Esophagus squamous epithelium (tissue), 5 donors: ENCODE results near the gene KDM5C. TPM values are rescaled to one million over a fixed set of nuclear protein-coding genes. Genes with fewer than 3 reads are reported as not detected.

Experiments used
- DNase-seq: peaks from one replicate; lab custom pipeline; 2025; lab: John Stamatoyannopoulos, UW
- H3K27ac ChIP-seq, 4 donors: fragments of 200-600 bp; sonication (generic); one replicate each; pipeline ENCODE4 v1.5.1; 2016 to 2019; ENCODE audit warnings: mild to moderate bottlenecking in 1 of 4
- H3K27me3 ChIP-seq, 4 donors: fragments of 200-600 bp; sonication (generic); 1 replicate in 3 of 4; 2 replicates in 1 of 4; pipeline versions ENCODE4 v1.5.1 to v1.6.0; 2017 to 2021; ENCODE audit warnings: antibody characterized with exemption in 1 of 4
- H3K36me3 ChIP-seq, 3 donors: fragments of 200-600 bp; sonication (generic); one replicate each; pipeline ENCODE4 v1.5.1; 2016 to 2019
- H3K4me1 ChIP-seq, 3 donors: fragments of 200-600 bp; sonication (generic); one replicate each; pipeline ENCODE4 v1.5.1; 2017 to 2019
- H3K4me3 ChIP-seq, 4 donors: fragments of 200-600 bp; sonication (generic); 1 replicate in 3 of 4; 2 replicates in 1 of 4; pipeline ENCODE4 v1.5.1; 2016 to 2019; ENCODE audit warnings: mild to moderate bottlenecking in 2 of 4, moderate library complexity in 1 of 4
- H3K9me3 ChIP-seq, 3 donors: fragments of 200-600 bp; sonication (generic); one replicate each; pipeline ENCODE4 v1.5.1; 2016 to 2019
- POLR2A ChIP-seq, 4 donors: fragments of 450-650 bp; IDR thresholded peaks; one replicate each; pipeline ENCODE4 v1.6.1; 2017; ENCODE audit warnings: antibody characterized with exemption in 4 of 4, mild to moderate bottlenecking in 4 of 4, moderate library complexity in 3 of 4
- whole genome bisulfite sequencing, 2 donors: methylation state at CpG; one replicate each; pipeline ENCODE4 v1.1.5; 2018; 5-methylcytosine and 5-hydroxymethylcytosine counted together
- intact Hi-C: fragments of 100-400 bp; cut with DNase I; formaldehyde crosslinking; loops from one replicate; pipeline ENCODE4 v1.15.0; 2022
- small RNA-seq, 4 donors: library from RNA; depleted of rRNA; stranded (forward); fragments of <200 nt; gene quantifications; one replicate each; pipeline ENCODE3, GENCODE V24; 2016
- total RNA-seq, 4 donors: library from RNA; depleted of rRNA; stranded (reverse); fragments of >200 nt; gene quantifications; one replicate each; pipeline ENCODE4 v1.1.0, GENCODE V29; 2016
- TF ChIP-seq, protein P1 (sequence below), 6 experiments: fragments of 450-650 bp in 4 of 6; fragments of 200-600 bp in 2 of 6; sonication (generic) in 2 of 6; IDR thresholded peaks; one replicate each; pipeline ENCODE4 v1.5.1; 2016 to 2019; ENCODE audit warnings: antibody characterized with exemption in 6 of 6, mild to moderate bottlenecking in 4 of 6, moderate library complexity in 4 of 6
- donor health status: DM: yes; HTN: yes; CAD: no.

Gene KDM5C
- total RNA-seq, 4 donors from 2014 or later: 74.2 to 108 (median 80.2) TPM

DNA sequence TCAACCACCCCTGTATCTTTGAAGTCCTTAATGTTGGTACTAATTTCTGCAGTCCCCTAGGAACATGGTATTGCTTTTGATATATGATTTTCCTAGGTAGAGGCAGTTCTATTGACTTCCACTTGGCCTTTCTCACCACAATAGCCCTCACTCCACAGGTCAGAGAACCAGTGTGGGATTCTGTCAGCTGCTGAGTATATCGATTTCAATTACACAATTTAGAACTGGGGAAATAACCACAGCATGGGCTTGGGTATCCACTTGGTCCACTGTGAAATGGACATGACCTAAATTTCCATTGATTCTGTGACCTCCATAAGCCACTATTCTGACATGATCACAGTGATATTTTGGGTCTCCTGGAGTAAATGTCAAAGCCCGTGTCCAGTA is 68.8 kb downstream of the KDM5C start:
- Histone ChIP-seq H3K27ac (no peak overlapping the region), H3K9me3 (no peaks in the 10 kb centered on the region), H3K36me3 (no peaks in the 10 kb centered on the region), H3K4me1 (peaks cover 0 to 7% (median 0%) of the 10 kb centered on the region in 3 donors), H3K27me3 (no peaks in the 10 kb centered on the region), H3K4me3 (no peak overlapping the region)
- intact Hi-C loops: no loop called here
- WGBS, 2 donors: 92% methylated on average over 2 of the region's 2 CpGs; no CpG with 5 or more reads in 1 of the 2 donors
- TF ChIP-seq, protein P1, sequence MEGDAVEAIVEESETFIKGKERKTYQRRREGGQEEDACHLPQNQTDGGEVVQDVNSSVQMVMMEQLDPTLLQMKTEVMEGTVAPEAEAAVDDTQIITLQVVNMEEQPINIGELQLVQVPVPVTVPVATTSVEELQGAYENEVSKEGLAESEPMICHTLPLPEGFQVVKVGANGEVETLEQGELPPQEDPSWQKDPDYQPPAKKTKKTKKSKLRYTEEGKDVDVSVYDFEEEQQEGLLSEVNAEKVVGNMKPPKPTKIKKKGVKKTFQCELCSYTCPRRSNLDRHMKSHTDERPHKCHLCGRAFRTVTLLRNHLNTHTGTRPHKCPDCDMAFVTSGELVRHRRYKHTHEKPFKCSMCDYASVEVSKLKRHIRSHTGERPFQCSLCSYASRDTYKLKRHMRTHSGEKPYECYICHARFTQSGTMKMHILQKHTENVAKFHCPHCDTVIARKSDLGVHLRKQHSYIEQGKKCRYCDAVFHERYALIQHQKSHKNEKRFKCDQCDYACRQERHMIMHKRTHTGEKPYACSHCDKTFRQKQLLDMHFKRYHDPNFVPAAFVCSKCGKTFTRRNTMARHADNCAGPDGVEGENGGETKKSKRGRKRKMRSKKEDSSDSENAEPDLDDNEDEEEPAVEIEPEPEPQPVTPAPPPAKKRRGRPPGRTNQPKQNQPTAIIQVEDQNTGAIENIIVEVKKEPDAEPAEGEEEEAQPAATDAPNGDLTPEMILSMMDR (IDR thresholded peaks at IDR 0.05): no peak
- TF ChIP-seq POLR2A (IDR thresholded peaks at IDR 0.05): no peak
- DNase-seq: no peak

DNA sequence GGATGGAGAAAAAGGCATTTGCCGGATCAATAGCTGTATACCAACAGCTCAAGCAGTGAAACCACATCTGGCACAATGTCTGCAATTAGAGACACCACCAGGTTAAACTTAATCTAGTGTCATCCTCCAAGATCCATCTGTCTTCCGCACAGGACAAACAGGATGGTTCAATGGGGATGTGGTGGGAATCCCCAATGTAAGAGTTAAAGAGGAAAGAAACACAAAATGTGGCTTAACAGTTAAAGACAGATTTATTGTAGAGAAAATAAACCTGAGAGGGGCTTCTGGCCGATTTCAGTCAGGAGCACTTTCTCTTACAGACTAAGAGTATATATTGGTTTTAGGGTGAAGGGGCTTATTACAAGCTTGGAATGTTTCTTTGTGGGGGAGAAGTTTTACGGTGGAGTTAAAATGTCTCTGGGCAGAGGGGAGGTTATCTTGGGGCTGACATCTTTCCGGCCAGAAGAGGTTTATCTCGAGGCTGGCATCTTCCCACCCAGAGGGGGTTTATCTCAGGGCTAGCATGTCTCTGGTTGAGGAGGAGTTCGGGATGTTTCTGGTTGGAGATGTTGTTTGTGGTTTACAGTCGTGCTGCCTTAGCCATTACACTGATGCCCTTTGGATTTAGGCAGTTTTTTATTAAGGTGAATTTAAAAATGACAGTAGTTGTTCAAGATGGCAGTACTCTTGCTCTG is 69.3 kb downstream of the KDM5C start:
- DNase-seq: no peak
- Histone ChIP-seq H3K4me1 (peaks cover 0 to 2% (median 0%) of the 10 kb centered on the region in 3 donors), H3K9me3 (no peaks in the 10 kb centered on the region), H3K36me3 (no peaks in the 10 kb centered on the region), H3K27ac (no peak overlapping the region), H3K27me3 (no peaks in the 10 kb centered on the region), H3K4me3 (no peak overlapping the region)
- WGBS, 2 donors: 86 to 92% methylated on average over 8 of the region's 8 CpGs
- TF ChIP-seq POLR2A (IDR thresholded peaks at IDR 0.05): no peak
- TF ChIP-seq, protein P1 (IDR thresholded peaks at IDR 0.05): no peak
- intact Hi-C loops: no loop called here

DNA sequence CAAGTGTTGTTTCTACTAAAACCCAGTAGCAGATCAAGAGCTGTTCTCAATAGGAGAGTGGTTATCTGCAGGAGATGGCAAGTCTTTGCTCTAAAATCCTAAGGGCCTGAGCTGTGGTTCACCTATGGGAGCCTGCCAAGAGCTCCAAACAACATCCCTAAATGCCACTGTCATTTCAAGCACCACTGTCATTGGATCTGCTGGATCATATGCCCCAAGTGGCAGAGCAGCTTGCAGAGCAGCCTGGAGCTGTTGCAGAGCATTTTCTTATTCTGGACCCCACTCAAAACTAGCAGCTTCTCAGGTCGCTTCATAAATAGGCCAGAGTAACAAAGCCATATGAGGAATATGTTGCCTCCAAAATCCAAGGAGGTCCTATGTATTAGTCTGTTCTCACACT is 71.4 kb downstream of the KDM5C start:
- Histone ChIP-seq H3K27ac (no peak overlapping the region), H3K4me3 (no peak overlapping the region), H3K27me3 (no peaks in the 10 kb centered on the region), H3K9me3 (no peaks in the 10 kb centered on the region), H3K36me3 (no peaks in the 10 kb centered on the region), H3K4me1 (no peaks in the 10 kb centered on the region)
- no peak for TF ChIP-seq POLR2A (IDR thresholded peaks at IDR 0.05)
- TF ChIP-seq, protein P1 (IDR thresholded peaks at IDR 0.05): no peak
- WGBS, 2 donors: no CpG with 5 or more reads among the region's 1 CpG
- no peak for DNase-seq
- intact Hi-C loops: no loop called here

Small RNA genes within 50 kb of the gene (small RNA-seq; reads per million reads assigned to genes)
- gene AL139396.1: 0 reads per million in 4 donors
- gene MIR6894: 0.14 to 0.30 (median 0.16) reads per million in 4 donors
- gene MIR6895: 0 reads per million in 4 donors

Other genes with a start within 250 kb of the KDM5C start
- gene GPR173, start 176.4 kb downstream of the KDM5C start, total RNA-seq: under 1 TPM in 3 of 4 donors, not detected in 1; 0.09 to 0.57 (median 0.18) TPM
- 10 to 100 TPM in 1 of 4 donors, 1 to 10 TPM in 3; 4.4 to 40.1 (median 5.3) TPM for gene TSPYL2, start 142.8 kb downstream of the KDM5C start, total RNA-seq
- gene KANTR, start 131.1 kb downstream of the KDM5C start, total RNA-seq: 10 to 100 TPM in 1 of 4 donors, 1 to 10 TPM in 3; 3.5 to 15.6 (median 5.3) TPM
- 10 to 100 TPM in 3 of 4 donors, 1 to 10 TPM in 1; 6.9 to 12.7 (median 10.4) TPM for gene IQSEC2, start 56.4 kb upstream of the KDM5C start, total RNA-seq
- 10 to 100 TPM; 24.4 to 35.4 (median 33.1) TPM for gene SMC1A, start 197.4 kb upstream of the KDM5C start, total RNA-seq
- 1 to 10 TPM in 2 of 4 donors, under 1 TPM in 1, not detected in 1; 0.57 to 1.2 (median 1.1) TPM for gene RIBC1, start 197.7 kb upstream of the KDM5C start, total RNA-seq
- gene HSD17B10, start 209.2 kb upstream of the KDM5C start, total RNA-seq: 100 to 1,000 TPM in 3 of 4 donors, 10 to 100 TPM in 1; 81.6 to 130 (median 115) TPM